GM12878 (cell line): ENCODE results near the gene NCDN.

Source experiments
- BHLHE40 ChIP-seq, 2 experiments: fragments of 450-650 bp in 1 of 2; IDR thresholded peaks; 2 replicates each; pipeline ENCODE4 v1.6.1; 2011 to 2017; ENCODE audit warnings: low read depth in 2 of 2, borderline replicate concordance in 1 of 2, improper control_type of control experiment in 1 of 2, low read length in 1 of 2, mild to moderate bottlenecking in 1 of 2
- DPF2 ChIP-seq: fragments of 450-650 bp; IDR thresholded peaks from 2 replicates; pipeline ENCODE4 v1.6.1; 2017; ENCODE audit warnings: mild to moderate bottlenecking
- E2F4 ChIP-seq: IDR thresholded peaks from 2 replicates; pipeline ENCODE4 v1.6.1; 2012; ENCODE audit warnings: low read depth, low read length, improper control_type of control experiment
- EZH2 ChIP-seq: IDR thresholded peaks from 2 replicates; pipeline ENCODE4 v1.6.1; 2012; ENCODE audit warnings: low read depth, mild to moderate bottlenecking, control low read depth, inconsistent platforms, low read length, borderline replicate concordance; ENCODE audit not compliant: control insufficient read depth
- JUND ChIP-seq: IDR thresholded peaks from 2 replicates; pipeline ENCODE4 v1.6.1; 2012; ENCODE audit warnings: low read depth, mild to moderate bottlenecking, low read length, improper control_type of control experiment, moderate library complexity
- MXI1 ChIP-seq: fragments of 150-350 bp; IDR thresholded peaks from 2 replicates; pipeline ENCODE4 v1.6.1; 2011; ENCODE audit warnings: low read depth, mild to moderate bottlenecking, inconsistent platforms, low read length, improper control_type of control experiment
- RBBP5 ChIP-seq: fragments of 200-600 bp; sonication (generic); conservative IDR thresholded peaks from 2 replicates; pipeline ENCODE4 v1.6.1; 2016
- REST ChIP-seq: IDR thresholded peaks from 2 replicates; pipeline ENCODE4 v1.6.1; 2012; ENCODE audit warnings: mild to moderate bottlenecking, low read depth, low read length
- SMARCA5 ChIP-seq: fragments of 450-650 bp; IDR thresholded peaks from 2 replicates; pipeline ENCODE4 v1.6.1; 2017; ENCODE audit warnings: mild to moderate bottlenecking
- SPI1 ChIP-seq: IDR thresholded peaks from 2 replicates; pipeline ENCODE4 v1.6.1; 2011; ENCODE audit warnings: low read depth, mild to moderate bottlenecking, low read length, moderate library complexity, borderline replicate concordance; ENCODE audit not compliant: insufficient read depth
- TARDBP ChIP-seq: IDR thresholded peaks from 2 replicates; pipeline ENCODE4 v1.6.1; 2016; ENCODE audit warnings: borderline replicate concordance
- TF ChIP-seq, protein P1 (sequence below), 3 experiments: IDR thresholded peaks in 2 of 3; conservative IDR thresholded peaks in 1 of 3; 2 replicates each; pipeline ENCODE4 v1.5.1; 2011; ENCODE audit warnings: low read depth in 3 of 3, low read length in 3 of 3, mild to moderate bottlenecking in 3 of 3, control low read depth in 2 of 3, moderate library complexity in 2 of 3, inconsistent platforms in 1 of 3, mixed read lengths in 1 of 3; ENCODE audit not compliant: control insufficient read depth in 2 of 3, insufficient read depth in 1 of 3; ENCODE audit errors: extremely low read depth in 1 of 3
- TF ChIP-seq, protein P2 (sequence below): fragments of 450-650 bp; IDR thresholded peaks from 2 replicates; pipeline ENCODE4 v1.6.1; 2017; ENCODE audit warnings: mild to moderate bottlenecking
- TF ChIP-seq, protein P3 (sequence below): fragments of 450-650 bp; IDR thresholded peaks from 2 replicates; pipeline ENCODE4 v1.6.1; 2017; ENCODE audit warnings: mild to moderate bottlenecking, low read depth, inconsistent platforms; ENCODE audit not compliant: poor library complexity, severe bottlenecking

GRCh38 chr1:35597870-35598269 lies 40.3 kb downstream of the NCDN start:
- TF ChIP-seq, protein P1, sequence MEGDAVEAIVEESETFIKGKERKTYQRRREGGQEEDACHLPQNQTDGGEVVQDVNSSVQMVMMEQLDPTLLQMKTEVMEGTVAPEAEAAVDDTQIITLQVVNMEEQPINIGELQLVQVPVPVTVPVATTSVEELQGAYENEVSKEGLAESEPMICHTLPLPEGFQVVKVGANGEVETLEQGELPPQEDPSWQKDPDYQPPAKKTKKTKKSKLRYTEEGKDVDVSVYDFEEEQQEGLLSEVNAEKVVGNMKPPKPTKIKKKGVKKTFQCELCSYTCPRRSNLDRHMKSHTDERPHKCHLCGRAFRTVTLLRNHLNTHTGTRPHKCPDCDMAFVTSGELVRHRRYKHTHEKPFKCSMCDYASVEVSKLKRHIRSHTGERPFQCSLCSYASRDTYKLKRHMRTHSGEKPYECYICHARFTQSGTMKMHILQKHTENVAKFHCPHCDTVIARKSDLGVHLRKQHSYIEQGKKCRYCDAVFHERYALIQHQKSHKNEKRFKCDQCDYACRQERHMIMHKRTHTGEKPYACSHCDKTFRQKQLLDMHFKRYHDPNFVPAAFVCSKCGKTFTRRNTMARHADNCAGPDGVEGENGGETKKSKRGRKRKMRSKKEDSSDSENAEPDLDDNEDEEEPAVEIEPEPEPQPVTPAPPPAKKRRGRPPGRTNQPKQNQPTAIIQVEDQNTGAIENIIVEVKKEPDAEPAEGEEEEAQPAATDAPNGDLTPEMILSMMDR (IDR thresholded peaks at IDR 0.05 in 2 of 3, conservative IDR thresholded peaks at IDR 0.05 in 1 of 3; ENCODE audit: control insufficient read depth in 2 of 3, extremely low read depth in 1 of 3, insufficient read depth in 1 of 3, low read depth in 3 of 3, low read length in 3 of 3) = no peak
- no peak for TF ChIP-seq E2F4
- TF ChIP-seq, protein P2, sequence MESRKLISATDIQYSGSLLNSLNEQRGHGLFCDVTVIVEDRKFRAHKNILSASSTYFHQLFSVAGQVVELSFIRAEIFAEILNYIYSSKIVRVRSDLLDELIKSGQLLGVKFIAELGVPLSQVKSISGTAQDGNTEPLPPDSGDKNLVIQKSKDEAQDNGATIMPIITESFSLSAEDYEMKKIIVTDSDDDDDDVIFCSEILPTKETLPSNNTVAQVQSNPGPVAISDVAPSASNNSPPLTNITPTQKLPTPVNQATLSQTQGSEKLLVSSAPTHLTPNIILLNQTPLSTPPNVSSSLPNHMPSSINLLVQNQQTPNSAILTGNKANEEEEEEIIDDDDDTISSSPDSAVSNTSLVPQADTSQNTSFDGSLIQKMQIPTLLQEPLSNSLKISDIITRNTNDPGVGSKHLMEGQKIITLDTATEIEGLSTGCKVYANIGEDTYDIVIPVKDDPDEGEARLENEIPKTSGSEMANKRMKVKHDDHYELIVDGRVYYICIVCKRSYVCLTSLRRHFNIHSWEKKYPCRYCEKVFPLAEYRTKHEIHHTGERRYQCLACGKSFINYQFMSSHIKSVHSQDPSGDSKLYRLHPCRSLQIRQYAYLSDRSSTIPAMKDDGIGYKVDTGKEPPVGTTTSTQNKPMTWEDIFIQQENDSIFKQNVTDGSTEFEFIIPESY = no peak
- no peak for TF ChIP-seq EZH2
- TF ChIP-seq BHLHE40 (IDR thresholded peaks at IDR 0.05; ENCODE audit: borderline replicate concordance in 1 of 2, low read depth in 2 of 2, low read length in 1 of 2) = no peak
- TF ChIP-seq MXI1 = no peak
- TF ChIP-seq DPF2 = no peak
- no peak for TF ChIP-seq REST
- TF ChIP-seq JUND = no peak
- TF ChIP-seq, protein P3, sequence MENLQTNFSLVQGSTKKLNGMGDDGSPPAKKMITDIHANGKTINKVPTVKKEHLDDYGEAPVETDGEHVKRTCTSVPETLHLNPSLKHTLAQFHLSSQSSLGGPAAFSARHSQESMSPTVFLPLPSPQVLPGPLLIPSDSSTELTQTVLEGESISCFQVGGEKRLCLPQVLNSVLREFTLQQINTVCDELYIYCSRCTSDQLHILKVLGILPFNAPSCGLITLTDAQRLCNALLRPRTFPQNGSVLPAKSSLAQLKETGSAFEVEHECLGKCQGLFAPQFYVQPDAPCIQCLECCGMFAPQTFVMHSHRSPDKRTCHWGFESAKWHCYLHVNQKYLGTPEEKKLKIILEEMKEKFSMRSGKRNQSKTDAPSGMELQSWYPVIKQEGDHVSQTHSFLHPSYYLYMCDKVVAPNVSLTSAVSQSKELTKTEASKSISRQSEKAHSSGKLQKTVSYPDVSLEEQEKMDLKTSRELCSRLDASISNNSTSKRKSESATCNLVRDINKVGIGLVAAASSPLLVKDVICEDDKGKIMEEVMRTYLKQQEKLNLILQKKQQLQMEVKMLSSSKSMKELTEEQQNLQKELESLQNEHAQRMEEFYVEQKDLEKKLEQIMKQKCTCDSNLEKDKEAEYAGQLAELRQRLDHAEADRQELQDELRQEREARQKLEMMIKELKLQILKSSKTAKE = no peak
- no peak for TF ChIP-seq SPI1
- no peak for TF ChIP-seq SMARCA5
- TF ChIP-seq TARDBP = no peak
- TF ChIP-seq RBBP5 = no peak
